Activated naive CD4-positive, alpha-beta T cell treated with anti-CD3 and anti-CD28 coated beads, Interleukin-2, amount 50 U/mL, for 24 hours (primary cell): ENCODE measurements around the gene DRAXIN.

Experiments
- H3K27ac Mint-ChIP-seq: one replicate; pipeline ENCODE4 v1.8.0; 2021; ENCODE audit warnings: mild to moderate bottlenecking, mixed read lengths
- H3K27me3 Mint-ChIP-seq: one replicate; pipeline ENCODE4 v1.8.0; 2021; ENCODE audit warnings: mixed read lengths
- H3K36me3 Mint-ChIP-seq: one replicate; pipeline ENCODE4 v1.8.0; 2021; ENCODE audit warnings: mixed read lengths
- H3K4me1 Mint-ChIP-seq: one replicate; pipeline ENCODE4 v1.8.0; 2021; ENCODE audit warnings: mixed read lengths
- H3K4me3 Mint-ChIP-seq: one replicate; pipeline ENCODE4 v1.8.0; 2021; ENCODE audit warnings: mild to moderate bottlenecking, mixed read lengths
- H3K9me3 Mint-ChIP-seq: one replicate; pipeline ENCODE4 v1.8.0; 2021; ENCODE audit warnings: mixed read lengths

The DRAXIN gene

DNA sequence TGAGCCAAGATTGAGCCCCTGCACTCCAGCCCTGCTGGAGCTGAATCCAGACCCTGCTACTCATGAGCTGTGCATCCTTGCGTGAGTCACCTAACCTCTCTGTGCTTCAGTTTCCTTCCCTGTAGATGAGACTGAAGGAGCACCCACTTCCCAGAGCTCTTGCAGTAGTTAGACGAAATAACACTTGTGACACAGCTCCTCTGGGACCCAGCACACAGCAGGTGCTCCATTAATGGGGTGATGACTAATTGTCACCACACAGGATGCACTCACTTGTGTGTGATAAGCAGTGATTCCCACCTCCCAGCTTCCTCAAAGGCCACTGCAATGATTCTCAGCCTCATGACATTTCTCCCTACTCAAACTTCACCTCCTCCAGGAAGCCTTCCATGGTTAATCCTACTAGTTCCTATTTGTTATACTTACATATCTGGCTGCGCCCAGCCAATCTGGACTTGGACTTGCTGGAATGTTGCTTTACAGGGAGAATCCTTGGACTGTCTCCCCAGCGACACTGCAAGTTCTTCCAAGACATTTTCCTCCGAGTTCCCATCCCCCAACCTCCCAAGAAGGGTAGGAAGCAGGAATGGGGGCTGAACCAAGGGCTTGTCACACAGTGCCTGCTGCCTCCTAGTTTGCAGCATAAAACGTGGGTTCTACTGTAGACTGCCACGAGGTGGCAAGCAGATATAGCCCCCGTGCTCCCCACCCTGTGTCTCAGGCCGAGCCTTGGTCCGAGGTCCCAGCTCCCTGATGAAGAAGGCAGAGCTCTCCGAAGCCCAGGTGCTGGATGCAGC, 17.2 kb downstream of the DRAXIN start:
- Mint-ChIP-seq H3K4me3 (no peak overlapping the region), H3K4me1 (no peaks in the 10 kb centered on the region), H3K36me3 (no peaks in the 10 kb centered on the region), H3K27ac (no peak overlapping the region), H3K9me3 (no peaks in the 10 kb centered on the region), H3K27me3 (no peaks in the 10 kb centered on the region)

DNA sequence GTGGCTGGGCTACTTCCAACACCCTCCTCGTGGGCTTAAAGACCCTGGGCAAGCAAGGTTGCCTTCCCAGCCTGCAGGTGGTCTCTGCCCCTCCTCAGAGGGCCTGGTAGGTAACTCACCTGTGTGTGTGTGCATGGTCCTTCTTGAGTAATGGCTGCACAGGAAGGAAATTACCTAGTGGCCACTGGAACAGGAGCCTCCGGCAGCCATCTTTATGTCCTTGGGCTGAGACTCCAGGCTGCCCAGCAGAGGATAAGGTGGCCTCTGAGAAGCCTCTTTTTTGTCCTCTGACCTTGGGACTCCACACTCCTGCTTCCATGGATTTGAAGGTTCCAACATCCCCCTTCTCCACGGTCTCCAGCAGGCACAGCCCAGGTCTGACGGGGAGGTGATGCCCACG, 20.0 kb downstream of the DRAXIN start:
- Mint-ChIP-seq H3K4me3 (no peak overlapping the region), H3K4me1 (no peaks in the 10 kb centered on the region), H3K9me3 (no peaks in the 10 kb centered on the region), H3K36me3 (no peaks in the 10 kb centered on the region), H3K27ac (no peak overlapping the region), H3K27me3 (no peaks in the 10 kb centered on the region)

DNA sequence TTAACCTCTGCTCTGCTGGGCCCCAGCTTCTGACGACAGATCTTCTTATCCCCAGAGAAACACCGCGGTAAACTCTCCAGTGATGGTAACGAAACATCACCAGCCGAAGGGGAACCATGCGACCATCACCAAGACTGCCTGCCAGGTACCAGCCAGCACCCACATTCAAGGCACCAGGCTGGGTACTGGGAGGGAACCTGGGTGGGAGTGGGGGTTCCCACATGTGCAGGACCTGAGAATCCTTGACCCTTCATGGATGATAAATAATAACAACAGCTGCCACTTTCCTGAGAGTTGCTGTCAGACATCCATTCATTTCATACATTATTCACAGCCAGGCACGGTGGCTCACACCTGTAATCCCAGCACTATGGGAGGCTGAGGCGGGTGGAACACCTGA, 20.8 kb downstream of the DRAXIN start:
- H3K27ac Mint-ChIP-seq, result no peak overlapping the region
- H3K36me3 Mint-ChIP-seq, result no peaks in the 10 kb centered on the region
- H3K27me3 Mint-ChIP-seq, result no peaks in the 10 kb centered on the region
- H3K9me3 Mint-ChIP-seq, result no peaks in the 10 kb centered on the region
- H3K4me1 Mint-ChIP-seq, result no peaks in the 10 kb centered on the region
- no peak overlapping the region for H3K4me3 Mint-ChIP-seq

DNA sequence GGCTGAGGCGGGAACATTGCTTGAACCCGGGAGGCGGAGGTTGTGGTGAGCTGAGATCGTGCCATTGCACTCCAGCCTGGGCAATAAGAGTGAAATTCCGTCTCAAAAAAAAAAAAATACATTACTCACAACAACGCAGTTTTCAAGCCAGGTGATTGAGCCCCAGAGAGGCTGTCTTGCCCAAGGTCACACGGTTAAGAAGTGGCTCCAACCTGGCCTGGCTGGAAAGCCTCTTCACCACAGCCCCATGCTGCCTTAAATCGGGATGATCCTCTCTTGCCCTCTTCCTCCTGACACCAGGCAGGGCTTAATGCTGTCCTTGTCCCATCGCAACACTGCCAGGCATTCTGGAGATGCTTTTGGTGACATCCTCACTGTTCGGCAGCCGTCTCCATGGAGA, 21.6 kb downstream of the DRAXIN start:
- no peaks in the 10 kb centered on the region for H3K27me3 Mint-ChIP-seq
- H3K27ac Mint-ChIP-seq, result no peak overlapping the region
- H3K9me3 Mint-ChIP-seq, result no peaks in the 10 kb centered on the region
- H3K4me3 Mint-ChIP-seq, result no peak overlapping the region
- H3K4me1 Mint-ChIP-seq, result no peaks in the 10 kb centered on the region
- no peaks in the 10 kb centered on the region for H3K36me3 Mint-ChIP-seq

DNA sequence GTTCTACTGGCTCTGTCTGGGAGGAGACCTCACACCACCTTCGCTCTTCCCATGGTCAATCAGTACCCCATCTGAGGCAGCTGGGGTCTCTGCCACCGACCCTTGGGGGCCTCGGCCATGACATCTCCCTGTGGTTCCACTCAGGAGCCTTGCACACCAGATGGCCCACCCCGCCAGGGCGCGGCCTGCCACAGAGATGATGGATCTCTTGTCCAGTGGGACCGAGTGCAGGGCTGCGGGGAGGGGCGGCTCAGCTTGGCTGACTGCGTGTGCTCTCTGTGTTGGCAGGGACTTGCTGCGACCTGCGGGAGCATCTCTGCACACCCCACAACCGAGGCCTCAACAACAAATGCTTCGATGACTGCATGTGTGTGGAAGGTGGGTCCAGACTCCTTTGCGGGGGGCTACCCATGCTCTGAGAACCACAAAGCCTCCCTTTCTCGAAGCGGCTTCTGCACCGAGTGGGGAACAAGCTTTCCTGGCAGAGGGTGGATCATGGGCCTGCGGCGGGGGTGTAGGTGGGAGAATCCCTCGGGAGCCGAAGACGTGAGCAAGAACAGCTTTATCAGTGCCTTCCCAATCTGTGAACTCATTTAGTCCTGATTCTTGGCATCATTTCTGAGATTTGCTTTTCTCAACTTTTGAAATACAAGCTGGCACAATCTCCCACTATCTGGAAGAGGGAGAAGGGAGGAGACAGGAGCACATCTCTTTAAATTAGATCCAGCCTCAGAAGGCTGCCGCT, 23.5 kb downstream of the DRAXIN start:
- no peak overlapping the region for H3K27ac Mint-ChIP-seq
- peaks cover 15% of the 10 kb centered on the region for H3K4me1 Mint-ChIP-seq
- no peaks in the 10 kb centered on the region for H3K27me3 Mint-ChIP-seq
- no peak overlapping the region for H3K4me3 Mint-ChIP-seq
- H3K9me3 Mint-ChIP-seq, result no peaks in the 10 kb centered on the region
- H3K36me3 Mint-ChIP-seq, result no peaks in the 10 kb centered on the region

DNA sequence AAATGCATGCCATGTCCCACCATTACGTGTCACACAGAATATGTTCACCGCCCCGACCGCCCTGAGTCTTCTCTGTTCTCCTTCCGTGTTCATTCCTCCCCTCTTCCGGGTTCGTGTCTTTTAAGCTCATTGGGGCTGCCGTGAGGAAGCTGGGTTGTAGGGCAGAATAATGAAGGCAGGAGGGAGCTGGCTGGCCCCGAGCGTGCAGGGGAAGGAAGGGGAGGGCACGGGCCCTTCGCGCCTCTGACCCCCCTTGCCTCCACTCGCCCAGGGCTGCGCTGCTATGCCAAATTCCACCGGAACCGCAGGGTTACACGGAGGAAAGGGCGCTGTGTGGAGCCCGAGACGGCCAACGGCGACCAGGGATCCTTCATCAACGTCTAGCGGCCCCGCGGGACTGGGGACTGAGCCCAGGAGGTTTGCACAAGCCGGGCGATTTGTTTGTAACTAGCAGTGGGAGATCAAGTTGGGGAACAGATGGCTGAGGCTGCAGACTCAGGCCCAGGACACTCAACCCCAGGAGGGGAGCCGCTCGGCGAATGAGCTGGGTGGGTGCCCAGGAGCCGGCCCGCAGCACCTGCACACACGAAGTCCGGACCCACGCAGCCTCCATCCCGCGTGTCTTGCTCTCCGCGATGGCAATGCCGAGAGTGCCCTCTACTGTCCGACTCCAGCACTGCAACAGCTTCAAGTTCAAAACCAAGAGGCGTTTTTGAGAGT, 28.0 kb downstream of the DRAXIN start:
- Mint-ChIP-seq H3K27ac (peak overlapping the region; percentile 96), H3K9me3 (no peaks in the 10 kb centered on the region)

DNA sequence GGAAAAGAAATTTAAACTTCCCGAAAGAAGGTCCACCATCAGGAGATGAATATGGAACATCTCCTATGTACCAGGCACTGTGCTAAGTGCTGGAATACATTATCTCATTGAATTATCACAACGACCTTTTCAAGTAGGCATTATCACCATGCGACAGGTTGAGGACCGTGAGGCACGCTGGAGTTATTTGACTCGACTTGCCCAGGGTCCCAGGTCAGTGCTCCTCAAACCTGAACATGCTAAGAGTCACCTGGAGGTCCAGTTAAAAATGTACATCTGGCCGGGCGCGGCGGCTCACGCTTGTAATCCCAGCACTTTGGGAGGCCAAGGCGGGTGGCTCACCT, 28.5 kb downstream of the DRAXIN start:
- H3K9me3 Mint-ChIP-seq, result no peaks in the 10 kb centered on the region
- peak overlapping the region; percentile 96 for H3K27ac Mint-ChIP-seq
- peak overlapping the region; percentile 85 for H3K4me3 Mint-ChIP-seq
- no peaks in the 10 kb centered on the region for H3K36me3 Mint-ChIP-seq
- H3K27me3 Mint-ChIP-seq, result no peaks in the 10 kb centered on the region
- peaks cover 15% of the 10 kb centered on the region for H3K4me1 Mint-ChIP-seq

More for the DNA sequence above, 28.0 kb downstream of the DRAXIN start:
- H3K4me3 Mint-ChIP-seq, result peak overlapping the region; percentile 85
- H3K27me3 Mint-ChIP-seq, result no peaks in the 10 kb centered on the region
- H3K4me1 Mint-ChIP-seq, result peaks cover 15% of the 10 kb centered on the region
- no peaks in the 10 kb centered on the region for H3K36me3 Mint-ChIP-seq

DNA sequence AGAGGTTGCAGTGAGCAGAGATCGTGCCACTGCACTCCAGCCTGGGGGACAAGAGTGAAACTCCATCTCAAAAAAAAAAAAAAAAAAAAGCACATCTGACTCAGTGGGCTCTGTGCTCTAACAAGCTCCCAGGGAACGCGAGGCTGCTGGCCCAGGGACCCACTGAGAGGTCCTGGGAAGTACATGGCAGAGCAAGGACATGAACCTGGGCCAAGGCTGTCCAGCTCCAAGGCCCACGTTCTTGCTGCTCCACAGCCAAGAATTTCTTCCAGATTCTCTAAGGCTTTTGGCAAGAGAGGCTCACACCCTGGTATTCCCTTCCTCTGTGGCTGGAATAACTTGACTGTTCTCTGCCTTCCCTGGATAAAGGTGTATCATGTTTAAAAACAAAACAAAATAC, 29.0 kb downstream of the DRAXIN start:
- Mint-ChIP-seq H3K9me3 (no peaks in the 10 kb centered on the region), H3K4me1 (peaks cover 18% of the 10 kb centered on the region), H3K4me3 (no peak overlapping the region), H3K27me3 (no peaks in the 10 kb centered on the region), H3K27ac (no peak overlapping the region), H3K36me3 (no peaks in the 10 kb centered on the region)

DNA sequence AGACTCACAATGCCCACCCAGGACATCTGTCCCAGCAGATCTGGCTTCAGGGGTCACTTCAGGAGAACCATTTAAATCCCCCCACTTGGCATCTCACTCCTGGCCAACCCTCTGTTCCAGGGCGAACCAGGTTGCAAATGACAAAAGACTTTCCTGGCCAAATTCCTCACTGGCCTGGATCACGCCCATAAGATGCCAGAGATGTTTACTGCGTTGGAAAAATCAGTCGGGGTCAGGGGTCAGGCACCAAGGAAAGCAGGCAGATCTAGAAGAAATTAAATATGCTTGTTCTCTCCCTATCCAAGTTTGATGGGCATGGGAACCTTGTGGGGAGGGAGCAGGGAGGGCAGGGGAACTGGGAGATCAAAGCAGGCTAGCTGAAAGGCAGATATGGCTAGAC, 29.8 kb downstream of the DRAXIN start:
- Mint-ChIP-seq H3K9me3 (no peaks in the 10 kb centered on the region), H3K36me3 (no peaks in the 10 kb centered on the region), H3K27me3 (no peaks in the 10 kb centered on the region), H3K4me1 (peaks cover 21% of the 10 kb centered on the region), H3K27ac (no peak overlapping the region), H3K4me3 (no peak overlapping the region)

DNA sequence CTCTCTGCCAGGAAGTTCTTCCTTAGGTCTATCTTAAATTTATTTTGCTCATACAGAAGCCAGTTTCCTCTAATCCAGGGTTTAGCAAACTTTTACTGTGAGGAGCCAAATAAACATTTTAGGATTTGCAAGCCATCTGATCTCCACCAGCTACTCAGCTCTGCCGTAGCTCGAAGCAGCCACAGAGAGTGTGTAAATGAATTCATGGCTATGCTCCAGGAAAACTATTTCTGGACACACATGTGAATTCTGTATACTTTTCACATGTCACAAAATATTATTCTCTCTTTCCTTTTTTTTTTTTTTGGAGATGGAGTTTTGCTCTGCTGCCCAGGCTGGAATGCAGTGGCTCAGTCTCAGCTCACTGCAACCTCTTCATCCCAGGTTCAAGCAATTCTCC, 31.0 kb downstream of the DRAXIN start:
- Mint-ChIP-seq H3K27me3 (no peaks in the 10 kb centered on the region), H3K4me3 (no peak overlapping the region), H3K4me1 (peaks cover 21% of the 10 kb centered on the region), H3K27ac (no peak overlapping the region), H3K9me3 (no peaks in the 10 kb centered on the region), H3K36me3 (no peaks in the 10 kb centered on the region)

DNA sequence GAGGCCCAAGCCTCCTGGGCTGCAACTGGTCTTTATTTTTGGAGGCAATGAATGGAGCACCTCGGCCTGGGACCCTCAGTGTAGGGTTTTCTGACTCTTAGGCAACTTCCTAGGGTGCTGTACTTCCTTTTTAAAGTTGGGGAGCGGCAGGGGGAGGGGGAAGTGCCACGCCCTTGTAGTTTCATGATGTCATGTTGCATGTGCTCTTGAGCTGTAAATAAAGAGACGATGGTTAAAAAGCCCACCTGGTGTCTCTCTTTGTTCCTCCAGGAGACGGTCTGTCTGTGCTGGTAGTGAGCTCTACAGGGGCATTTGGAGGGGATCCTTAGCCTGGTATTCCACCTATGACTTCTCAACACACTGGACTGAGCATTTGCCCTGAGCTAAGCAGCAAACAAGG, 34.1 kb downstream of the DRAXIN start:
- Mint-ChIP-seq H3K27me3 (no peaks in the 10 kb centered on the region), H3K4me3 (no peak overlapping the region), H3K36me3 (no peaks in the 10 kb centered on the region), H3K27ac (no peak overlapping the region), H3K9me3 (no peaks in the 10 kb centered on the region), H3K4me1 (peaks cover 22% of the 10 kb centered on the region)

DNA sequence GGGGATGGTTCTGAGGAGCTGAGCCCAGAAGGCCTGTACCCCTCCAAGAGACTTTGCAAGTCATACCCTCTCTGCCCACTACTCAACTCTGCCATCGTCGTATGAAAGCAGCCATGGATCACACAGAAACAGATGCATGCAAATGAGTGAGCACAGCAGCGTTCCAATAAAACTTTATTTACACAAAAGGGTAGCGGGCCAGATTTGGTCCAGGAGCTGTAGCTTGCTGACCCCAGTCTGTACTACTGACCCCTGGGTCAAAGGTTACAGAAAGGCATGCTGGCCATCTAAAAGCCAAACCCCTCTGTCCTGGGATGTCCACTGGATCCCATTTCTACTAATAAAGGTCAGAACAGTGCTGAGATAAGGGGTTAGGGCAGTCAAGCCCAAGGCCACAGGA, 35.6 kb downstream of the DRAXIN start:
- Mint-ChIP-seq H3K27ac (no peak overlapping the region), H3K27me3 (no peaks in the 10 kb centered on the region), H3K9me3 (no peaks in the 10 kb centered on the region), H3K36me3 (no peaks in the 10 kb centered on the region), H3K4me3 (no peak overlapping the region), H3K4me1 (peaks cover 37% of the 10 kb centered on the region)

DNA sequence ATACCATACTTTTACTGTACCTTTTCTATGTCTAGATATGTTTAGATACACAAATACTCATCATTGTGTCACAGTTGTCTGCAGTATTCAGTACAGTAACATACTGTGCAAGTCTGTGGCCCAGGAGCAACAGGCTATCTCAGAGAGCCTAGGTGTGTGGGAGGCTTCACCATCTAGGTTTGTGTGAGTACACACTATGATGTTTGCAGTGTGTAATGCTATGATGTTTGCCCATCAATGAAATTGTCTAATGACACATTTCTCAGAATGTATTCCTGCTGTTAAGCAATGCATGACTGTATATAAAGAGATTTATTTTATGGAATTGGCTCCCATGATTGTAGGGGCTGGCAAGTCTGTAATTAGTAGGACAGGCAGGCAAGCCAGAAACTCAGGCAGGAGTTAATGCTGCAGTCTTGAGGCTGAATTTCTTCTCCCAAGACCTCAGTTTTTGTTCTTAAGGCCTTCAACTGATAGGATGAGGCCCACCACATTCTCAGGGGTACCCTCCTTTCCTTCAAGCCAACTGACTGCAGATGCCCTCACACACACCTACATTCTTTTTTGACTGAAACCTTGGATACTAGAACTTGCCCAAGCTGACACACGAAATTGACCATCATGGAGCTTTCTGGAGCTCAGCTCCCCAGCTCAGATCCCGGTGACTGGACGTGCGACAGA, 36.8 kb downstream of the DRAXIN start:
- peaks cover 47% of the 10 kb centered on the region for H3K4me1 Mint-ChIP-seq

DNA sequence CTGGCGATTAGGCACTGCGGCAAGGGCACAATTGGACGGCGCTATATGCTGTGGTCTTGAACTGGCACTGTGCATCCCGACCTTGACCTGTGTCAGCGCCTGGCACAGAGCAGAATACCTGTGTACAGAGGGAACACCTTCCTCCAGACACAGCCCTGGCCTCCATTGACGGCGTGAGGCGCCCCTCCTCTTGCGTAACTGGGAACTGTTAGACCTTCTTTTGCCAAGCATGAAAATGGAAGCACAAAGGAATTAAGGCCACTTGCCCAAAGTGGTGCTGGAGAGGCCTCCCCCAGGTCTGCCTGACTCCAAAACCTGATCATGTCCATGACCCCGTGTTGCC, 37.6 kb downstream of the DRAXIN start:
- Mint-ChIP-seq H3K4me1 (peaks cover 47% of the 10 kb centered on the region), H3K9me3 (no peaks in the 10 kb centered on the region), H3K27ac (no peak overlapping the region)

More for the DNA sequence above, 36.8 kb downstream of the DRAXIN start:
- Mint-ChIP-seq H3K9me3 (no peaks in the 10 kb centered on the region), H3K36me3 (no peaks in the 10 kb centered on the region), H3K27me3 (no peaks in the 10 kb centered on the region), H3K4me3 (no peak overlapping the region), H3K27ac (no peak overlapping the region)

DNA sequence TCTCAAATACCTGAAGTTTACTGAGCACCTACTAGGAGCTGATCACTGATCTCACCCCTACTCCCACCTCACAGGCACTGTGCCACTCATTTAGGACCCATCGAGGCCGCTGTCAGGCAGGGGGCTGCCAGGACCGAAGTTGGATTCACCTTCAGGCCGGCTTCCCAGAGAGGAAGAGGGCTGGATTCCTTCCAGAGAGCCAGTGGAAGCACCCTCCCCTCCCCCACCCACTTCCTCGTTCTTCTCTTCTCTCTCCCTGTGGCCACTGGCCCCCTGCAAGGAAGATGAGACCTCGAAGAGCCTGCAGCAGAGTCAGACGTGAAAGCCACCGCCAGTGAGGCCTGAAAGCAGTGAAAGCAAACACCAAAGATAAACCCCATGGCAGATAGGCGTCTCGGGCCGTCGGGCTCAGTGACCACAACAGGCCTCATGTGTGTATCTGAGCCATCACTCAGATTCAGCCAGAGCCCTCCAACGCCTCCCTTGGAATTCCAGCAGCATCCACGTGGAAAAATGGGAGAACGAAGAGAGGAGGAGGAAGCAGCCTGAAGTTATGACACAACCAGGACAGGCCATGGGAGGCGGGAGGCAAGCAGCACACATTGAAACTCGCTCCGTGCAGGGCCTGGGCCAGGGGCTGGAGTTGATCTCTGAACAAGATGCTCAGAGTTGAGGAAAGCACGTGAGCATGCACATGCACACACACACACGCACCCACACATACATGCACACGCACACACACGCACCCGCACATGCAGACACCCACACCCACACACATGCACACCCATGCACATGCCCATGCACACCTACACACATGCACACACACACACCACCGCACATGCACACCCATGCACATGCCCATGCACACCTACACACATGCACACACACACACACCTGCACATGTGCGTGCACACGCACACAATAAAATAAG, 38.3 kb downstream of the DRAXIN start:
- Mint-ChIP-seq H3K27me3 (no peaks in the 10 kb centered on the region), H3K4me1 (peaks cover 47% of the 10 kb centered on the region), H3K27ac (peak overlapping the region; percentile 76), H3K36me3 (no peaks in the 10 kb centered on the region), H3K4me3 (peak overlapping the region; percentile 71), H3K9me3 (no peaks in the 10 kb centered on the region)

More for the DNA sequence above, 37.6 kb downstream of the DRAXIN start:
- H3K4me3 Mint-ChIP-seq, result no peak overlapping the region
- no peaks in the 10 kb centered on the region for H3K27me3 Mint-ChIP-seq
- no peaks in the 10 kb centered on the region for H3K36me3 Mint-ChIP-seq
